GM12872 (cell line): ENCODE measurements around the gene TREX2.

Experiments
- TF ChIP-seq, protein P1 (sequence below): IDR thresholded peaks from 3 replicates; pipeline ENCODE4 v1.5.1; 2011; ENCODE audit warnings: low read depth, mild to moderate bottlenecking, low read length, moderate library complexity; ENCODE audit not compliant: insufficient read depth

Gene TREX2

DNA sequence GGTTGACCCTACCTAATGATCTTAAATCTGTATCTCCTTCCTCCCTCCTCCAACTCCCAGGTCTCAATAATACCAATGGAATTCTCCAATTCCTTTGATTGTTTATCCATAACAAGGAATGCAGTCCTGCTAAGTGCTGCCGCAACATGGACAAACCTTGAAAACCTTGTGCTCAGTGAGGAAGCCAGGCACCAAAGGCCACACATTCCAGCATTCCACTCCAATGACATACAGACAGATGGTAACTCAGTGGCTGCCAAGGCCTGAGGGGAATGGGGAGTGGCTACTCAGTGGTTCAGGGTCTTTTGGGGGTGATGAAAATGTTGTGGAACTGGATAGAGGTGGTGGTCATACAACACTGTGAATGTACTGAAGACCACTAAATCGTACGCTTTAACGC lies 14.1 kb upstream of the TREX2 start:
- TF ChIP-seq, protein P1, sequence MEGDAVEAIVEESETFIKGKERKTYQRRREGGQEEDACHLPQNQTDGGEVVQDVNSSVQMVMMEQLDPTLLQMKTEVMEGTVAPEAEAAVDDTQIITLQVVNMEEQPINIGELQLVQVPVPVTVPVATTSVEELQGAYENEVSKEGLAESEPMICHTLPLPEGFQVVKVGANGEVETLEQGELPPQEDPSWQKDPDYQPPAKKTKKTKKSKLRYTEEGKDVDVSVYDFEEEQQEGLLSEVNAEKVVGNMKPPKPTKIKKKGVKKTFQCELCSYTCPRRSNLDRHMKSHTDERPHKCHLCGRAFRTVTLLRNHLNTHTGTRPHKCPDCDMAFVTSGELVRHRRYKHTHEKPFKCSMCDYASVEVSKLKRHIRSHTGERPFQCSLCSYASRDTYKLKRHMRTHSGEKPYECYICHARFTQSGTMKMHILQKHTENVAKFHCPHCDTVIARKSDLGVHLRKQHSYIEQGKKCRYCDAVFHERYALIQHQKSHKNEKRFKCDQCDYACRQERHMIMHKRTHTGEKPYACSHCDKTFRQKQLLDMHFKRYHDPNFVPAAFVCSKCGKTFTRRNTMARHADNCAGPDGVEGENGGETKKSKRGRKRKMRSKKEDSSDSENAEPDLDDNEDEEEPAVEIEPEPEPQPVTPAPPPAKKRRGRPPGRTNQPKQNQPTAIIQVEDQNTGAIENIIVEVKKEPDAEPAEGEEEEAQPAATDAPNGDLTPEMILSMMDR = no peak

DNA sequence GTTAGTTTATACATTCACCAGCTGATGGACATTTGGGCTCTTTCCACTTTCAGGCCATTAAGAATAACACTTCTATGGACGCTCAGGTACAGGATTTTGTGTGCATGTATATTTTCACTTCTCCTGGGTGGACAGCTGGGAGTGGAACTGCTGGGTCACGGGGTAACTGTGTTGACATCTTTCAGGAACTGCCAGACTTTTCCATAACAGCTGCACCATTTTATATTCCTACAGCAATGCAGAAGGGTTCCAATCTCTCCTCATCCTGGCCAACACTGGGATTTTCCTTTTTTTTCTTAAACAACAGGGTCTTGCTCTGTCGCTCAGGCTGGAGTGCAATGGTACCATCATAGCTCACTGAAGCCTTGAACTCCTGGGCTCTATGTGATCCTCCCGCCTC lies 12.6 kb upstream of the TREX2 start:
- TF ChIP-seq, protein P1 = no peak

DNA sequence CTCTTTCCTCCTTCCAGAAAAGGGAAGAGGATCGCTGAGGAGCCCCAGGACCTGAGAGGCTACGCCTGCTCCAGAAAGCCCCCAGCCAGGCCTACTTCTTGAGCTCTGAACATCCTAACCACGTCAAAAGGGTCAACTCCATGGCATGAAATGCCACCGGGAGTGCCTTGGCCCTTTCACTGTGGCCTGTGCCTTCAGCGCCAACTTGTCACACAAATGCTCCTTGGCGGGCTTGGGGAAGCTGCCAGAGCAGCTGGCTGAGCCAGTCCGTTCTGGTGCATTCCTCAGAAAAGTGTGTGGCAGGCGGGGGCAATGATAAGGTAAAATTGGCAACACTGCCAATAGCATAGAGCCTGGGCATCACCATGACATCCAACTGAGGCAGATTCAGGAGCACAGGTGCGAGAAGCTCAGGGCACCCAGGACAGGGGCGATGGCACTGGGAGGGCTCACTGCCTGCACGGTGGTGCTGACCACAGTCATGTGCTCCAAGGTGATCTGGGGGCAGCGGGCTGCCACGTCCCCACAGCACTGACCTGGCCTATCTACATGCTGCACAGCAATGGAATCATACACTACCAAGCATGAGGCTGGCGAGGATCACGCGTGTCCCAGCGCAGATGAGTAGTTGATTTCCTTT lies 12.1 kb upstream of the TREX2 start:
- TF ChIP-seq, protein P1 = no peak

DNA sequence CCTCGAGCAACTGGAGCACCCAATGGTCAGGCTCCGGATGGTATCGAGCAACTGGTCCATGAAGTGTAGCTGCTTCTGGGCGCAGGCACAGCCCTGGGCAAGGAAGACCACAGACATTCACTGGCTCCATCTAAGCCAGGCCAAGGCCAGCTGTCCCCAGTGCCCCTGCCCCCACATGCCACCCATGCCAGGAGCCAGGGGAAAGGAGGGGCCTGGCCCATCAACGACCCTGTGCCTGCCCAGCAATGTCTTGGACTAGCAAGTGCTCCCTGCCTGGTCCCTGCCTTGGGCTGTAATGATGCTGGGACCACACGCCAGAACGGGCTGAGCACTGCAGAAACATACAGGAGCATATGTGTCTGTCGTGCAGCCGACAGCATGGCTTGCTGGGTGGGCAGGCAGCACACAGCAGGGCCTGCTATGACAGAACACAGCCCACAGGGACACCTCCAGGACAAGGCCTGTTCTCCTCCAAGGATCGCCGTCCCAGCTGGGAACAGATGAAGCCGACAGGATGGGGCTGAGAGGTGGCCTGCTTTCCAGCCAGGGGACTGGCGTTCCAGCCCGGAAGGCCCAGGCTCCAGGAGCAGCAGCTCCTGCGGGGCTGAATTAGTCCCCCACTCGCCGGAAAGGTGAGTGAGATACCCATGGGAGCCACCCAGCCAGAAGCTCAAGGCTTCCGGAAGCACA lies 11.4 kb upstream of the TREX2 start:
- TF ChIP-seq, protein P1 = no peak

DNA sequence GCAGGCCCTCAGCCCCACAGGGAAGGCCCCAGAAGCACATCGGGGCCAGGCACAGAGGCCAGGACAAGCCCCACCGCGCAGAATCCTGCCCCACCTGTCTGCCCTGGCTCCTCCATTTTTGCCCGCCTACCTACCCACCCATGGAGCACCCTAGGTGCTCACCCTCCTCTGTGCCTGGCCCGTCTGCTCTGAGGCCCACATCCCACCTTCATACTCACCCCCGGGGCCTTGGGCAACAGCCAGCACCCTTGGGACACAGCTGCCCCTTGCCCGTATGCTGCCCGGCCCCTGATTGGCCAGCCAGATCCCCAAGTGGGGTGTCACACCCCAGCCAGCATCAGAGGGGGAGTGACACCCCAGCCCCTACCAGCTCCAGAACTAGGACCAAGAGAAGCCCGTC lies 10.8 kb upstream of the TREX2 start:
- TF ChIP-seq, protein P1 = no peak

DNA sequence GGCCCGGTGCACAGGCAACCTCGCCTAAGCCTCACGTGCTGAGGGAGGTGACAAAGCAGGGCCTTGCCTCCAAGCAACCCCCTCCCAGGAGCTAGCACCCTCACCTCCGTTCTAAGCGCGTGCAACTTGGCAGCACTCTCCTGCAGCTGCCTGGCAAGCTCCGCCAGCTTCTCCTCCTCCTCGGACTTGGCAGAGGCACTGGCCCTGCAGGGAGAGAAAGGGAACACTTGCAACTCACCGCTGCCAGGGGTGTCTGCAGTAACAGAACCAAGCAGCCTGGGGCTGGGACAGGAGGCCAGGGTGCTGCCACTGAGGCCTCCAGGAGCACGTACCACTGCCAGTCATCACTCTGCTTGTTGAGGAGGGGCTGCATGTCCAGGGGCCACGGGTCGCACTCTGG lies 10.3 kb upstream of the TREX2 start:
- TF ChIP-seq, protein P1 = no peak

DNA sequence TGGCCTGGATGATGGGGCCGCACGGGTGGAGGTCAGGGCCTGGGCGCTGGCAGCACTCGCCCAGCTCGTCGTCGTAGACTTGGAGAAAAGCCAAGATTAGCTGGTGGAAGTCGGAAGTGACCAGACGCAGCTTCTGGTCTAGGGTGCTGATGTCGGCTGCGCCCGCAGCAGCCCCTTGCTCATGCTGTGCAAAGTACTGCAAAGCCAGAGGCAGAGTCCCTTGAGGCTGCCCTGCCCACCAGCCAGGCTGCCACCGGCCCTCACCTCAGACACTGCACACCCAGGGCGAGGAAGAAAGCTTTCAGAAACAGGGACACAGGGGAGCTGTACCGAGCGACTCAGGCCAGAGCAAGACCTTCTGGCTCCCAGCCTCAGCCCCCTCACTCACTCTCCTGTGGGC lies 9.7 kb upstream of the TREX2 start:
- TF ChIP-seq, protein P1 = no peak
